Activated CD4-positive, CD25-positive, alpha-beta regulatory T cell treated with anti-CD3 and anti-CD28 coated beads, Interleukin-2, amount 50 U/mL, for 16 hours (primary cell): ENCODE measurements around the gene LRFN2.

ENCODE experiments used
- DNase-seq: peaks from one replicate; pipeline ENCODE4 v3.0.0-alpha.2; 2020; ENCODE audit warnings: low read depth, low spot score

LRFN2 gene

GRCh38 chr6:40438246-40438887 is 148.8 kb downstream of the LRFN2 start:
- no peak for DNase-seq

DNA sequence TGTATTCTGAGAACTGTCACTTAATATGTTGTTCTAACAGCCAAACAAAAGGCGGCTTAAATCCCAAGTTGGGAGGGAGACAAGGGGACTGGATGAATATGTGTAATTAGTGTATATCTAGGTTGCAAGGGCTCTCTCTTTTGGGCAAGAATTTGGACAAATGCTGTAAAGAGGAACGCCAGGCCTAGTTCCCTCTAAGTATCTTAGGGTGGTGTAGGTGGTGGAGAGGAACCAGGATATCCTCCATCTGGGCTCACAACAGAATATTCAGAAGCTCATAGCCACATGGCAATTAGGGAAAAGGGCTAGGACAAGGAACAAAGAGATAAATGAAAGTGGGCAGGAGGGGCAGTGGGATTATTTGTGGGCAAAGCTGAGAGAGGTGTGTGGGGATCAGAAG is 149.5 kb downstream of the LRFN2 start:
- DNase-seq = no peak

DNA sequence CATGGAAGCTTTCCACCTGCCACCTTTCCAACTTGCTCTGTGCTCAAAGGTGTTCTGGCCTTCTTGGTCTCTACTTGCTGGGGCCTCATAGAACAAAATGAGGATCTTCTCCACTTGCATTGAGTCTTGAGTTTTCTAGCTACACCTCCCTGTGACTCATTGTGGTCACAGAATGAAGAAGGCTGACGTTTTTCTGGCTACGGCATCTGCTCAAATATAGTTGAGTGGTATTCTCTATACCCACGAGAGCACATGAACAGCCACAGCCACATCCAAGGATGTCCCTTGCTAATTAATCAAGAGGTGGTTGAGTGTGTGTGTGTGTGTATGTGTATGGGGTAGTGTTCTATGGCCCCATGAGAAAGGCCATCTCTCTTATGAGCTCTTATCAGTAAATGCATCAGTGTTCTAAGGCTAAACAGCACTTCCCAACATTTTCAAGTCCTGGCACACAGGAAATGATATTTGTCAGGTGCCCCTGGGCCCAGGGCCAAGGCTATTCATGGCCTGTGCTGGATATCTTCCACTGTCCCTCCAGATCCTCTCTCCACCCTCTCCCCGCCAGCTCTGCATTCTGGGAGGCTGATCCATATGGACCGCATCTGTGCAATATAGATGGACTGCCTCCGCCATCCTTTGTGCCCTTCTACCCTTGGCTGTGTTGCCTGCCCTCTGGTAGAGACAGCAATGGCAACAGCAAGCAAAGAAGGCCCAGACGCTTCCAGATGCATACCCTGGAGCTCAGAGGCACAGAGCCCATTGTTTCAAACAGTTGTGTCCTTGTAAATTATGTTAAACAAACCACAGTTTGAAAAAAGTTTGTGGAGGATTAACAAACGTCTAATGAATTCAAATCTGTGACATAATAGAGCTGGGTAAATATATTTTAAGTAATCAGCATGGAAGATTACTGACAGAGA is 150.2 kb downstream of the LRFN2 start:
- no peak for DNase-seq

DNA sequence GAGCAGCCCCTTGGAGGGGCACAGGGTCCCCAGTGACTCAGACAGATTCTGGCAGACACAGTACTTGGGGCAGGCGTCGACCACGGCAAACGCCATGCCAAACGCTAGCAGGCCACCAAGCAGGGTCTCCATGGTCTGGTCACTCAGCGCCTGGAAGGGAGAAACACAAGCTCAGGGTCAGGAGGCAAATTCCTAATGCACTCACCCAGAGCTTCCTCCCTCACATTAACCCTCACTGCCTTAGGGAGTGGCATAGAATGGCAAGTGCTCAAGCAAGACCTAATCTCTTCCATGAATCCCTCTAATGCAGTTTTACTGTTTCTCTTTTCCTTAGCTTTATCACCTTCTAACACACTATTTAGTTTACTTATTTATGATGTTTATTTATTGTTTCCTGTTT is 154.2 kb downstream of the LRFN2 start:
- DNase-seq = no peak

DNA sequence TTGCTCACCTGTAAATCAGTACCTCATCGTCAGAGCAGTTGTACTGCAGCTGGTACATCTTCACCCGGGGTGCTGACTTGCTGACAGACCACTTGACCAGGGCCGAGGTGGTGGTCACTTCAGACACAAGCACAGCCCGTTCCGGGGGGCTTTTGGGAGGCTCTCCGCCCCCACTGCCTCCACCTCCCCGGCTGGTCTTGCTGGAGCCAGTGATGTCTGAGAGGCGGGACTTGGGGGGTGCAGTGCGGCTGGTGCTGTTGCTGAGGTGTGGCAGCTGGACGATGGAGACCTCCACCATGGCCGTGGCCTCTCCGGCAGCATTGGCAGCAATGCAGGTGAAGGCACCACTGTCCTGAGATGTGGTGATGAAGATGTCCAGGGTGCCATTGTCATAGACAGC is 155.5 kb downstream of the LRFN2 start:
- DNase-seq = no peak

- no peak for DNase-seq
Measured at GRCh38 chr6:40427196-40427595, 160.0 kb downstream of the LRFN2 start.

- DNase-seq = no peak
Measured at GRCh38 chr6:40426346-40427066, 160.7 kb downstream of the LRFN2 start.

DNA sequence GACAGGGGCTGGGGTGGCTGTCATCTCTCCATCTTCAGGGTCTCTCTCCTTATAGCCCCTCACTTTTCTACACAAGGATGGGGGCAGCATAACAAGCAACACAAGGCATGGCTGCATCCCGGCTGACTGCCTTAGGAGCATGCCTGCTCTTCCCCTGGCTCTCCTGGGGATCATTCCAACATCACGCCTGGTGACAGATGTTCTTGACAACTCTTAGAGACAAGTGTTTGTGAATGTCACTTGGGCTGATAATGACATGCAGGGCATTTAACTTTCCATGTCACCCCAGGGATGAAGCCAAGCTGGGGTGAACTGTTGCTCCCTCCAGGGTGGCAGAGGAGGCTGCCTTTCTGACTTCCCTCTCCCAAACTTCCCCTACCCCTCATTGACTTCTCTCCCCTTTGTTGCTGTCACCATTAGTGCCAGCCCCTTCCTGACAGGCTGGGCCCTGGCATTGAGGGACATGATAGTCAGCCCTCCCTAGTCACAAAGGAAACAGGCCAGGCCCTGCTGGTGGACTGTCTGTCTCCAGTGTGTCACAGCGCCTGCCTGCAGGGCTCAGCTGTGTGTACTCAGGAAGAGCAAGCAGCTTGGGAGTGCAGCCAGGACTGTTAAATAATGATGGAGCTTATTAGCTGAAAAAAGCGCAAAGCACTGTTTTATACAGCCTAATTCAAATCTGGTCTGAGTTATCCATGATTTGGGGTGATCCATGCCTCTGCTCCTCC is 161.8 kb downstream of the LRFN2 start:
- DNase-seq = no peak

DNA sequence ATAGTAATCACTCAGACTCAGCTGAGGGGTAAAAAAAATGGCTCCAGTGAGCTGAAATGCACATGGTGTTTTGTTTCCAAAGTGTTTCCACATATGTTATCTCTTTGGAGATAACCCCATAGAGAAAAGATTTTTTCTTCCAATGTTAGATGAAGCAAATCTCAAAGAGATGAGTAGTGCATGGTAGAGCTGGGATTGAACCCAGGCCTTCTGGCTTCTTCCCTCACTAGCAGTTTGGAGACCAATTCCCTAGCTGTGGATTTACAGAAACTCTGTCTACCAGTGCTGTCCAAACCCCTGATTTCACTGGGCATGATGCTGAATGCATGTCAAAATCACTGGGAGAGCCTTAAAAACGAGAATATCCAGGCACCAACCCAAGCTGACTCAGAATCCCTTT is 165.1 kb downstream of the LRFN2 start:
- DNase-seq = no peak

GRCh38 chr6:40419946-40420728 is 167.0 kb downstream of the LRFN2 start:
- DNase-seq = no peak

DNA sequence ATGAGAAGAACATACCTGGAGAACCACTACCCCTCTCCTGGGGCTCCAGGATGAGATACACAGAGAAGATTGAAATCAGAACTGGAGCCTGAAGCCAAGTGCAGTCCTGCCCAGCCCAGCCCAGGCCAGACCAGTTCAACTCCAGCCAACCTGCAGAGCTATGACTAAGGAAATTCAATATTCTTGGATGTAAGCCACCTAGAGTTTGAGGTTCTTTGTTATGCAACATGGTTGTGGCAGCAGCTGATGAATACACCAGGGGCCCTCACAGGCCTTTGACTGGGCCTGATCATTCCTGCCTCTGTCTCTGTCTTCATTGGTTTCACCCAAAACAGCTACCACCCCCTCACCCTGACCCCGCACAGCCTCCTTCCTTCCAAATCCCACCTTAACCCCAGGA is 167.8 kb downstream of the LRFN2 start:
- DNase-seq = no peak

DNA sequence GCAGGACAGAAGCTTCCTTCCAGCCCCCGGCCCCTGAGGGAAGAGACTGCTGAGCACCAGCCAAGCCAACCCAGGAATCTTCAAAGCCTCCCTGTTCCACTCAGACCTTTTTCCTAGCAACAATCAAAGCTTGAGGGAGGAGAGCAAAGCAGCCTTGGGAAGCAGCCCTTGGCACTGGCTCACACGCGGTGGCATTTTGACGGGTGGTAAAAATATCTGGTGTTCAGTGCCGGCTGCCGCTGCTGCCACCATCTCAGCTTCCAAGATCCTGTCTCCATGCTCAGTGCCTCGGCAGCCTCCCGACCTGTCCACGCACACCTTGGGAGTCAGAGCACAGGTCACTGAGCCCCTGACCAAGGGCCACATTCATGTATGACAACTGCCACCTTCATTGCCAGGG is 170.1 kb downstream of the LRFN2 start:
- DNase-seq = no peak

GRCh38 chr6:40414617-40415016 is 172.5 kb downstream of the LRFN2 start:
- DNase-seq = no peak

- no peak for DNase-seq
Measured at GRCh38 chr6:40413239-40413638, 173.9 kb downstream of the LRFN2 start.

- DNase-seq = no peak
Measured at GRCh38 chr6:40411881-40412280, 175.3 kb downstream of the LRFN2 start.

DNA sequence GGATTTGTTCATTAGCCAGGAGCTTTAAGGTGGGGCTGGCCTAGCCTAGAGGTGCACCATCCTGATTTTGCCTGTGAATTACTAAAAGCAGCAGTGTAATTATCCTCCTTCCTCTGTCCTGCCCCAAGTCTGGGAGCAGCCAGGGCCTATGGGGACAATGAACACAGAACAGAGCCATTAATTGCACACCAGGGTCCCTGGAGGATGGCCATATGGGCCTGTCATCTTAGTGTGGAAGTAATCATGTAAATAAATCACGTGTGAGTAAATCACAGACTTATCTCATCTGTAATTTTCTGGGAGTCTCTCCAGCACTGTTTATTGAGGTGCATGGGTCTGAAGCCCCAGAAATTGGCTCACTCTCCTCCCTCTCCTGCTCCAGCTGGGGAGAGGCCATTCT is 176.3 kb downstream of the LRFN2 start:
- no peak for DNase-seq

GRCh38 chr6:40409716-40410397 is 177.3 kb downstream of the LRFN2 start:
- no peak for DNase-seq

DNA sequence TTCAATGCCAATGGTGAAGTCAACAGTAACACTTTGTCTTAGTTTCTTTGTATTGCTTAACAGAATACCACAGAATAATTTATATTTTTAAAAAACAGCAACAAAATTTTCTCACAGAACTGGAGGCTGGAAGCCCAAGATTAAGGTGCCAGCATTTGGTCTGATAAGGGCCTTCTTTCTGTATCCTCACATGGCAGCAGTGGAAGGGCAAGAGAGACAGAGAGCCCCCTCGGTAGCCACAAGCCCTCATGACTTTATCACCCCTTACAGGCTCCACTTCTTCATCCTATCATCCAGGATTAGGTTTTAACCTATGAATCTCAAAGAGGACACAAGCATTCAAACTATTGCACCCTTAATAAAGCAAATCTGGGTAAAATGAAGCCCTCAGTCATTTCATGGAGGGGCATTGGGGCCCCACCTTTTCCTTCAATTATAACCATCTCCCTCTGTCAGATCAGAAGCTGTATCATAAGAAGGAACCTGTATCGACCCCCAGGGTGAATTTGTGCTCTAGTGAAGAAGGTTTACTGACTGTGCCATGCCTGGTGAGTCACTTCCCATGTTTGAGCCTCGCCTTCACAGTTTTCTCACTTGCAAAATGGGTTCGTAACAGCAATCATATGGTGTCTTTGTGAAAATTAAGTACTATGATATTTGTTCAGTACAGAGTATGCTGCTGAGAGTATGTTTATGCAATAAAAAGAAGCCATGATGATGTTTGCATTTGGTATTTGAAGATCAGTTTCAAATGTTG is 178.2 kb downstream of the LRFN2 start:
- DNase-seq = no peak

GRCh38 chr6:40407239-40407638 is 179.9 kb downstream of the LRFN2 start:
- DNase-seq = no peak

GRCh38 chr6:40406175-40406574 is 181.0 kb downstream of the LRFN2 start:
- DNase-seq = no peak
